ENCODE results near the gene PSD2.

PSD2 gene

GRCh38 chr5:139817970-139818369 is 22.4 kb downstream of the PSD2 start:
- Histone ChIP-seq H3K9ac (ENCODE audit: low read length) (no peak overlapping the region), H3K9me3 (ENCODE audit: low read length) (no peaks in the 10 kb centered on the region), H3K27me3 (ENCODE audit: control insufficient read depth in 1 of 2, insufficient read depth in 2 of 2, low read length in 2 of 2) (no peaks in the 10 kb centered on the region), H3K4me3 (ENCODE audit: low read depth in 1 of 2, low read length in 2 of 2) (no peak overlapping the region), H3K4me1 (ENCODE audit: insufficient read depth, low read length) (no peaks in the 10 kb centered on the region), H3K36me3 (ENCODE audit: insufficient read depth, low read length) (no peaks in the 10 kb centered on the region), H3K27ac (ENCODE audit: low read depth, low read length) (no peak overlapping the region)

GRCh38 chr5:139820130-139820529 is 24.5 kb downstream of the PSD2 start:
- Histone ChIP-seq H3K9ac (ENCODE audit: low read length) (no peak overlapping the region), H3K27ac (ENCODE audit: low read depth, low read length) (no peak overlapping the region), H3K36me3 (ENCODE audit: insufficient read depth, low read length) (no peaks in the 10 kb centered on the region), H3K27me3 (ENCODE audit: control insufficient read depth in 1 of 2, insufficient read depth in 2 of 2, low read length in 2 of 2) (no peaks in the 10 kb centered on the region), H3K4me1 (ENCODE audit: insufficient read depth, low read length) (no peaks in the 10 kb centered on the region), H3K9me3 (ENCODE audit: low read length) (no peaks in the 10 kb centered on the region), H3K4me3 (ENCODE audit: low read depth in 1 of 2, low read length in 2 of 2) (no peak overlapping the region)

DNA sequence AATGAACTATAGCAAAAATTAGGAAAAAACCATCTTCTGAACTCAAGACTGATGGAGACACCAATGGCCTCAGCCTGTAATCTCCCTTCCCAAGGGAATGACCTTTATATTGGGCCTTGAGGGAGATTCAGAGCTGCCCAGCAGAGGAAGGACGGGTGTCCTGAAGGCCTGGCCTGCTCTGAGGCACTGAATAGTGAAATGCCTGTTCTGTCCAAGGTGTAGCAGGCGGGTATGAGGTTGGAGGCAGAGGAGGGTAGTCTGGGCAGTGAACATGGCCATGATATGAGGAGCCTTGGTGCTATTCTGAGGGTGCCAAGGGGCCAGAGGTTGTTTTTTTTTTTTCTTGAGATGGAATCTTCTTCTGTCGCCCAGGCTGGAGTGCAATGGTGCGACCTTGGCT is 25.0 kb downstream of the PSD2 start:
- Histone ChIP-seq H3K27me3 (ENCODE audit: control insufficient read depth in 1 of 2, insufficient read depth in 2 of 2, low read length in 2 of 2) (no peaks in the 10 kb centered on the region), H3K9me3 (ENCODE audit: low read length) (no peaks in the 10 kb centered on the region), H3K4me1 (ENCODE audit: insufficient read depth, low read length) (no peaks in the 10 kb centered on the region), H3K36me3 (ENCODE audit: insufficient read depth, low read length) (no peaks in the 10 kb centered on the region), H3K27ac (ENCODE audit: low read depth, low read length) (no peak overlapping the region), H3K4me3 (ENCODE audit: low read depth in 1 of 2, low read length in 2 of 2) (no peak overlapping the region), H3K9ac (ENCODE audit: low read length) (no peak overlapping the region)

DNA sequence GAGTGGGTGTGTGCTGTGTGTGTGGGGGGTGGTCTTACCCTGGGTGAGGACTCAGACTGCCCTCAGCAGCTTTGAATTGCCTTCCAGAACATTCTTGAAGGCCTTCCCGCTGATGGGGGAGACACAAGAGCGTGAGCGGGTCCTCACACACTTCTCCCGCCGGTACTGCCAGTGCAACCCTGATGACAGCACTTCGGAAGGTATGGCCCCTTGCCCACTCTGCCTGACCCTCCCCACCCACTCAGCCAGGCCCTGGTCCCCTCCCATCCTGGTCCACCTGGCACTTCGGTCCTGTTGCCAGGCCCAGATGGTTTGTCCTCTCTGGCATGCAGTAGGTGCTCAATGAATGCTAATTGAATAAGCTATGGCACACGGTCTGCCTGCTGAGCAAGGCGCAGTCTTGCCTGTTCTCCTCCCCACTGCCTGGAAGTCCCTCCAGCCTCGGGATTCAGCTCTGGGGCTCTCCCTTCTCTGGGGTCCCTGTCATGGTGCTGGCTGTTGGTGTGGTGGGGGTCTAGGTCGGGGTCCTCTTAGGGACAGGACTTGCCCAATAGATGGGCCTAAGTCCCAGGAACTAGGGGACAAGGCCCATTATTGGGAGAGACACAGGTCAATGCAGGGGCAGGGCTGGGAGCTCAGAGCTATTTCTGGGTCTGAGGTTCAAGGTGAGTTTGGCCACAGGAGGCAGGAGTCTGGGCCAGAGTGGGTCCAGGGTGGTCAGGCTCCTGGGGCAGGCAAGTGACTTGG is 26.4 kb downstream of the PSD2 start:
- H3K9me3 ChIP-seq (ENCODE audit: low read length), result no peaks in the 10 kb centered on the region
- H3K4me1 ChIP-seq (ENCODE audit: insufficient read depth, low read length), result no peaks in the 10 kb centered on the region
- no peak overlapping the region for H3K9ac ChIP-seq (ENCODE audit: low read length)
- no peak overlapping the region for H3K4me3 ChIP-seq (ENCODE audit: low read depth in 1 of 2, low read length in 2 of 2)
- H3K27me3 ChIP-seq (ENCODE audit: control insufficient read depth in 1 of 2, insufficient read depth in 2 of 2, low read length in 2 of 2), result no peaks in the 10 kb centered on the region
- H3K27ac ChIP-seq (ENCODE audit: low read depth, low read length), result no peak overlapping the region
- no peaks in the 10 kb centered on the region for H3K36me3 ChIP-seq (ENCODE audit: insufficient read depth, low read length)

DNA sequence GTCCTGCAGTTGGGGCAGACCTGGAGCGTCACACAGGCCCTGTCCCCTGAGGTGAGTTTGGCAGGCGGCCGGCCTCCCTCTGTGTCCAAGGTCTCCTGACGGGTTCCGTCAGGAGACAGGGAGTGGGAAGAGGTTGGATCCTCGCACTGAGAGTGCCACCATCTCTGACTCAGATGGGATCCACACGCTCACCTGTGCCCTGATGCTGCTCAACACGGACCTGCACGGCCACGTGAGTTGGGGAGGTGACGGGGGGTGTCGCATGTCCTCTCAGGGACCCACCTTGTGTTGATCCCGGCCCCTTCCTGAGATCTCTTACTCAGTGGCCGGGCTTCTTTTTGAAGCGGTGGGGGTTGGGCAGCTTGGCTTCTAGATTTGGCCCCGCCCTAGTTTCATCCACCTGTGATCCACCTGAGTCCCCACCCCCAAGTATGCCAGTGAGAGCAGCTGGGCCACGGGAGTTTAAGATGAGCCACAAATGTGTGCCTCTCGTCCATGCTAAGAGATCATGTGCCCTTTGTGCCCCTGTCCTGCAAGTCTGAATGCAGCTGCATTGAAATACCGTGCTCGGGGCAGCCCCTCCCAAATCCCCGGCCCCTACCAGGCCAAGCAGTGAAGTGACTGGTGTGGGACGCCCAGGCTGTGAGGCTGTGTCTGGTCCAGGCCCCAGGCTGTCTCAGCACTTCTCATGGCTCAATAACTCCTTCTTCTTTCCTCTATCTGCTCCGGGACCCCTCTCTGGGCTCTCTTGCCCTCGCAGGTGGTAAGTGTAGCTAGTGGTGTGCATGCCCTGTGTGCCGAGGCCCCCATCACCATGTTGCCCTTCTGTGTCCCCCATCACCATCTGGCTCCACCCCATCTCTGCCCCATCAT is 27.2 kb downstream of the PSD2 start:
- no peak overlapping the region for H3K4me3 ChIP-seq (ENCODE audit: low read depth in 1 of 2, low read length in 2 of 2)
- no peak overlapping the region for H3K27ac ChIP-seq (ENCODE audit: low read depth, low read length)

GRCh38 chr5:139823757-139824355 is 28.2 kb downstream of the PSD2 start:
- H3K9ac ChIP-seq (ENCODE audit: low read length), result no peak overlapping the region
- H3K36me3 ChIP-seq (ENCODE audit: insufficient read depth, low read length), result no peaks in the 10 kb centered on the region
- H3K27me3 ChIP-seq (ENCODE audit: control insufficient read depth in 1 of 2, insufficient read depth in 2 of 2, low read length in 2 of 2), result no peaks in the 10 kb centered on the region
- H3K4me3 ChIP-seq (ENCODE audit: low read depth in 1 of 2, low read length in 2 of 2), result no peak overlapping the region
- H3K4me1 ChIP-seq (ENCODE audit: insufficient read depth, low read length), result no peaks in the 10 kb centered on the region
- H3K27ac ChIP-seq (ENCODE audit: low read depth, low read length), result no peak overlapping the region
- H3K9me3 ChIP-seq (ENCODE audit: low read length), result no peaks in the 10 kb centered on the region

More for the DNA sequence above, 27.2 kb downstream of the PSD2 start:
- no peaks in the 10 kb centered on the region for H3K4me1 ChIP-seq (ENCODE audit: insufficient read depth, low read length)
- H3K27me3 ChIP-seq (ENCODE audit: control insufficient read depth in 1 of 2, insufficient read depth in 2 of 2, low read length in 2 of 2), result no peaks in the 10 kb centered on the region
- no peaks in the 10 kb centered on the region for H3K36me3 ChIP-seq (ENCODE audit: insufficient read depth, low read length)
- no peaks in the 10 kb centered on the region for H3K9me3 ChIP-seq (ENCODE audit: low read length)
- H3K9ac ChIP-seq (ENCODE audit: low read length), result no peak overlapping the region

DNA sequence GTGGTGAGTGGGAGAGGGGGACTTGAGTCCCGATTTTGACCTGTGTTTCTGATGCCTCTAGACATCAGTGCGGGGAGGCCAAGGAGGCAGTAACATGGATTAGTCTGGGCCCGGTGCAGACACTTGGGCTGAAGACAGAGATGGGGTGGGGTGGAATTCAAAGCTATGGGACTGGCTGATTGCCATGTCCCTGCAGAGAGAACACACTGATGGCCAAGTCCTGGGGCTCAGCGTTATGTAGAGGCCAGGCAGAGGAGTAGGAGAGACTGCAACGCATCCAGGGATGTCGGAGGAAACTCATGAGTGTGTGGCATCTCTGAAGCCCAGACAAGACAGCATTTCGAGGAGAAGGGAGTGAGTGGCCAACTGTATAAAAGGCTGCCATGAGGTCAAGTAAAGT is 30.1 kb downstream of the PSD2 start:
- H3K36me3 ChIP-seq (ENCODE audit: insufficient read depth, low read length), result no peaks in the 10 kb centered on the region
- H3K9ac ChIP-seq (ENCODE audit: low read length), result no peak overlapping the region
- no peaks in the 10 kb centered on the region for H3K27me3 ChIP-seq (ENCODE audit: control insufficient read depth in 1 of 2, insufficient read depth in 2 of 2, low read length in 2 of 2)
- H3K27ac ChIP-seq (ENCODE audit: low read depth, low read length), result no peak overlapping the region
- H3K4me1 ChIP-seq (ENCODE audit: insufficient read depth, low read length), result no peaks in the 10 kb centered on the region
- no peak overlapping the region for H3K4me3 ChIP-seq (ENCODE audit: low read depth in 1 of 2, low read length in 2 of 2)
- no peaks in the 10 kb centered on the region for H3K9me3 ChIP-seq (ENCODE audit: low read length)

DNA sequence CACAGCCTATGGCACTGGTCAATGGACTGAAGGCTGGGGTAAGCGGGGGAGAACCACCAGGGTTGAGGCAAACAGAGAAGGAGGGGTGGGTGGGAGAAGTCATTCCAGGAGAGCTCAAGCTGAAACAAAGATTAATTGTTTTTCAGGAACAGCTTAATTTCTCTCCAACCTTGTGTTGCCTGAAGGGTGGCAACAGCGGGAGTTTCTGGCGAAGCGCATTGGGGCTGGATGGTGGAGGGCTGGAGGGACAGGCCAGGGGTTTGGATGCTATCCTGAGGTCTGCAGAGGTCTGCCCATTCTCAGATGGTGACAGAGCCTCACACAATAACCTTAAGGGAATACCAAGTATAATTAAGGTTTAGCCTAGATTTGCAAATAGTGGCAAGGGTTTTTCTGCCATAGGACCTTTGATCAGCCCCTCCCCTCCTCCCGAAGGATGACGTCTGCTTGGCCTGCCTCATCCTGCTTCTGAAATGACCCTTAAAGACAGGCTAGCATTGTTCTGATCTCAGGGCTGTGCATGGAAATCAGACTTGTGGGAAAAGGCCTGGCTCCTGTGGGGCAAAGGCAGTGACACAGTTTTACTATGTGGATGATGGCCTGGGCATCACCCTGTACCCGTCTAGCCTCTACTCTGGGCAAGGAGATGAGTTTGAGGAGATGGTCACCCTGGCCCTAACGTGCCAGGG is 32.7 kb downstream of the PSD2 start:
- Histone ChIP-seq H3K4me1 (ENCODE audit: insufficient read depth, low read length) (no peaks in the 10 kb centered on the region), H3K9ac (ENCODE audit: low read length) (no peak overlapping the region), H3K27ac (ENCODE audit: low read depth, low read length) (no peak overlapping the region), H3K36me3 (ENCODE audit: insufficient read depth, low read length) (no peaks in the 10 kb centered on the region), H3K27me3 (ENCODE audit: control insufficient read depth in 1 of 2, insufficient read depth in 2 of 2, low read length in 2 of 2) (no peaks in the 10 kb centered on the region), H3K9me3 (ENCODE audit: low read length) (no peaks in the 10 kb centered on the region), H3K4me3 (ENCODE audit: low read depth in 1 of 2, low read length in 2 of 2) (no peak overlapping the region)

- Histone ChIP-seq H3K36me3 (ENCODE audit: insufficient read depth, low read length) (no peaks in the 10 kb centered on the region), H3K27ac (ENCODE audit: low read depth, low read length) (no peak overlapping the region), H3K27me3 (ENCODE audit: control insufficient read depth in 1 of 2, insufficient read depth in 2 of 2, low read length in 2 of 2) (no peaks in the 10 kb centered on the region), H3K9ac (ENCODE audit: low read length) (no peak overlapping the region), H3K4me3 (ENCODE audit: low read depth in 1 of 2, low read length in 2 of 2) (no peak overlapping the region), H3K4me1 (ENCODE audit: insufficient read depth, low read length) (no peaks in the 10 kb centered on the region), H3K9me3 (ENCODE audit: low read length) (no peaks in the 10 kb centered on the region)
These were observed 33.9 kb downstream of the PSD2 start for GRCh38 chr5:139829471-139829870.

DNA sequence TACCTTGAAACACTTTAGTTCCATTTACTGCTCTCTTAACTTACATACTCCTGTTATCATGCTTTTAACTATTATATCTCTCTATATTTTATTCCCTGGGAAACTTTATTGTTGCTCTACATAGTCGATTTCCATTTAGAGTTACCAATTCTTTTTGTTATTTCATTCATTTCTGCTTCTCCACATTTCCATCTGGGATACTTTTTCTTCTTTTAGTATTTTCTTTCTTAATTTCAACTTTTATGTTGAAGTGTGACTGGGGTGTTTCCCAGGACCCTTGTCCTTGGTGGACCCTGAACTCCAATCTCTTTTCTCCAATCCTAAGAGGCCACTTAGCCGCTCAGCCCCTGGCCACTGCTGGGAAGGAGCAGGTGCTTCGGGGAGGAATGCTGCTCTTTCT is 36.0 kb downstream of the PSD2 start:
- H3K4me1 ChIP-seq (ENCODE audit: insufficient read depth, low read length), result no peaks in the 10 kb centered on the region
- no peak overlapping the region for H3K4me3 ChIP-seq (ENCODE audit: low read depth in 1 of 2, low read length in 2 of 2)
- no peaks in the 10 kb centered on the region for H3K36me3 ChIP-seq (ENCODE audit: insufficient read depth, low read length)
- no peaks in the 10 kb centered on the region for H3K27me3 ChIP-seq (ENCODE audit: control insufficient read depth in 1 of 2, insufficient read depth in 2 of 2, low read length in 2 of 2)
- no peaks in the 10 kb centered on the region for H3K9me3 ChIP-seq (ENCODE audit: low read length)
- H3K27ac ChIP-seq (ENCODE audit: low read depth, low read length), result no peak overlapping the region
- H3K9ac ChIP-seq (ENCODE audit: low read length), result no peak overlapping the region

GRCh38 chr5:139833525-139833924 is 37.9 kb downstream of the PSD2 start:
- H3K27me3 ChIP-seq (ENCODE audit: control insufficient read depth in 1 of 2, insufficient read depth in 2 of 2, low read length in 2 of 2), result no peaks in the 10 kb centered on the region
- no peaks in the 10 kb centered on the region for H3K4me1 ChIP-seq (ENCODE audit: insufficient read depth, low read length)
- H3K27ac ChIP-seq (ENCODE audit: low read depth, low read length), result no peak overlapping the region
- H3K4me3 ChIP-seq (ENCODE audit: low read depth in 1 of 2, low read length in 2 of 2), result no peak overlapping the region
- no peak overlapping the region for H3K9ac ChIP-seq (ENCODE audit: low read length)
- H3K9me3 ChIP-seq (ENCODE audit: low read length), result no peaks in the 10 kb centered on the region
- H3K36me3 ChIP-seq (ENCODE audit: insufficient read depth, low read length), result no peaks in the 10 kb centered on the region

Data from muscle layer of colon (tissue), 2 donors.